ENCODE results near the gene DLEC1. TPM values are rescaled to one million over a fixed set of nuclear protein-coding genes. Genes with fewer than 3 reads are reported as not detected.

The DLEC1 gene
- polyA plus RNA-seq, 2 of the 4 experiments (the other 2 are of a cell fraction): 0.10 TPM; not detected in 1

DNA sequence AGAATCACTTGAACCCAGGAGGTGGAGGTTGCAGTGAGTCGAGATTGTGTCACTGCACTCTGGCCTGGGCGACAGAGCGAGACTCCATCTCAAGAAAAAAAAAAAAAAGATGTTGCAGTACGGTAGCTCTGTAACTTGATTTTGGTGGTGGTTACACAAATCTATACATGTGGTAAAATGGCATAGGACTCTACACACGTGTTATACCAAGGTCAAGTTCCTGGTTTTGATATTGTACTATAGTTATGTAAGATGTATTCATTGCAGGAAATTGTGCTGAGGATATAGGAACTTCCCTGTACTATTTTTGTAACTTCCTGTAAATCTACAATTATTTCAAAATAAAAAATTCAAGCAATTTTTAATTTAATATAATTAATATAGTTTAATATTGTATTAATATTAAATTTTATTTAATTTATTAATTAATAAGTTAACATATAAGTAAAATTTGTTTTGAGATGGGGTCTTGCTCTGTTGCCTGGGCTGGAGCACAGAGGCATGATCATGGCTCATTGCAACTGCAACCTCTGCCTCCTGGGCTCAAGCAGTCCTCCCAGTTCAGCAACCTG, 109.4 kb downstream of the DLEC1 start (continued):
- TF ChIP-seq JUN (IDR thresholded peaks at IDR 0.05): no peak
- no peak for TF ChIP-seq CBX8 (IDR thresholded peaks at IDR 0.05)
- TF ChIP-seq, protein P1, sequence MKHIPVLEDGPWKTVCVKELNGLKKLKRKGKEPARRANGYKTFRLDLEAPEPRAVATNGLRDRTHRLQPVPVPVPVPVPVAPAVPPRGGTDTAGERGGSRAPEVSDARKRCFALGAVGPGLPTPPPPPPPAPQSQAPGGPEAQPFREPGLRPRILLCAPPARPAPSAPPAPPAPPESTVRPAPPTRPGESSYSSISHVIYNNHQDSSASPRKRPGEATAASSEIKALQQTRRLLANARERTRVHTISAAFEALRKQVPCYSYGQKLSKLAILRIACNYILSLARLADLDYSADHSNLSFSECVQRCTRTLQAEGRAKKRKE (CRISPR knock-in tag; IDR thresholded peaks at IDR 0.05; ENCODE audit: low read depth): no peak
- TF ChIP-seq POLR2AphosphoS2 (conservative IDR thresholded peaks at IDR 0.05; ENCODE audit: low read length): no peak
- TF ChIP-seq HOXB13 (CRISPR knock-in tag; IDR thresholded peaks at IDR 0.05; ENCODE audit: low read depth): no peak
- TF ChIP-seq BHLHE40 (IDR thresholded peaks at IDR 0.05; ENCODE audit: low read depth, low read length): no peak
- no peak for TF ChIP-seq MAFK (IDR thresholded peaks at IDR 0.05; ENCODE audit: partially characterized antibody)
- no peak for TF ChIP-seq JUNB (IDR thresholded peaks at IDR 0.05)

DNA sequence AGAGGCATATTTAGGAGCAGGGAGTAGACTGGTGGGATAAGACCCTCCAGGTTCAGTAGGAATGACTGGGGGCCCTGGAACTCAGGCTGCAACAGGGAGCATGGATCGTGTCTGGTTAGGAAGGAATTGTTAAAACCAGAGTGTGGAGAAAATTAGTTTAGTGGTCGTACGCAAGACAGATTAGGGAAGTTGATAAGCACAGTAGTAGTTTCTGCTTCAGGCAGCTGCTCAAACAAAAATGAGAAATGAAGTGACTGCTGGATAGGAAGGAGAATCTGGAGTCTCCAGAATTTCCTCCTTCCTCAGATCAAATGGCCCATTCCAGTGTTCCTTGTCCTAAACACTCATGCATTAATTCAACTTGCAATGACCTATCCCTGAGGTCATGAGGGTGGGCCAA, 110.7 kb downstream of the DLEC1 start:
- DNase-seq (ENCODE audit: low read depth in 1 of 2, low spot score in 1 of 2): no peak
- peaks cover 17% of the 10 kb centered on the region for H3K9me3 ChIP-seq
- ATAC-seq: no peak
- H3K4me3 ChIP-seq: no peak overlapping the region
- no peak overlapping the region for H3K4me2 ChIP-seq
- no peak overlapping the region for H3K27ac ChIP-seq
- no peak for FAIRE-seq
- TF ChIP-seq POLR2A (IDR thresholded peaks at IDR 0.05; ENCODE audit: low read length) (no peak), FOSB (CRISPR knock-in tag; IDR thresholded peaks at IDR 0.05) (no peak), TFCP2L1 (CRISPR knock-in tag; IDR thresholded peaks at IDR 0.05) (no peak), HEYL (CRISPR knock-in tag; IDR thresholded peaks at IDR 0.05) (no peak), RARB (CRISPR knock-in tag; IDR thresholded peaks at IDR 0.05) (no peak), NFE2L2 (conservative IDR thresholded peaks at IDR 0.05; ENCODE audit: low read length) (no peak), RFX5 (IDR thresholded peaks at IDR 0.05) (no peak), PHF8 (IDR thresholded peaks at IDR 0.05; ENCODE audit: borderline replicate concordance, low read depth) (no peak), NR3C1 (IDR thresholded peaks at IDR 0.05) (no peak), TP53 (CRISPR knock-in tag; IDR thresholded peaks at IDR 0.05) (no peak), CEBPB (IDR thresholded peaks at IDR 0.05) (no peak), NPAS2 (CRISPR knock-in tag; IDR thresholded peaks at IDR 0.05; ENCODE audit: borderline replicate concordance) (no peak), EHMT2 (IDR thresholded peaks at IDR 0.05; ENCODE audit: low read depth) (no peak), CHD2 (IDR thresholded peaks at IDR 0.05; ENCODE audit: low read length, partially characterized antibody) (no peak), RAD21 (conservative IDR thresholded peaks at IDR 0.05 in 1 of 2, IDR thresholded peaks at IDR 0.05 in 1 of 2) (no peak), FOSL2 (IDR thresholded peaks at IDR 0.05) (no peak), FOSL2 (CRISPR knock-in tag; IDR thresholded peaks at IDR 0.05) (no peak)
- TF ChIP-seq, protein P1 (CRISPR knock-in tag; IDR thresholded peaks at IDR 0.05; ENCODE audit: low read depth): no peak
- TF ChIP-seq, protein P2, sequence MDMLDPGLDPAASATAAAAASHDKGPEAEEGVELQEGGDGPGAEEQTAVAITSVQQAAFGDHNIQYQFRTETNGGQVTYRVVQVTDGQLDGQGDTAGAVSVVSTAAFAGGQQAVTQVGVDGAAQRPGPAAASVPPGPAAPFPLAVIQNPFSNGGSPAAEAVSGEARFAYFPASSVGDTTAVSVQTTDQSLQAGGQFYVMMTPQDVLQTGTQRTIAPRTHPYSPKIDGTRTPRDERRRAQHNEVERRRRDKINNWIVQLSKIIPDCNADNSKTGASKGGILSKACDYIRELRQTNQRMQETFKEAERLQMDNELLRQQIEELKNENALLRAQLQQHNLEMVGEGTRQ (IDR thresholded peaks at IDR 0.05): no peak
- TF ChIP-seq, protein P3, sequence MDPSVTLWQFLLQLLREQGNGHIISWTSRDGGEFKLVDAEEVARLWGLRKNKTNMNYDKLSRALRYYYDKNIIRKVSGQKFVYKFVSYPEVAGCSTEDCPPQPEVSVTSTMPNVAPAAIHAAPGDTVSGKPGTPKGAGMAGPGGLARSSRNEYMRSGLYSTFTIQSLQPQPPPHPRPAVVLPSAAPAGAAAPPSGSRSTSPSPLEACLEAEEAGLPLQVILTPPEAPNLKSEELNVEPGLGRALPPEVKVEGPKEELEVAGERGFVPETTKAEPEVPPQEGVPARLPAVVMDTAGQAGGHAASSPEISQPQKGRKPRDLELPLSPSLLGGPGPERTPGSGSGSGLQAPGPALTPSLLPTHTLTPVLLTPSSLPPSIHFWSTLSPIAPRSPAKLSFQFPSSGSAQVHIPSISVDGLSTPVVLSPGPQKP (IDR thresholded peaks at IDR 0.05; ENCODE audit: low read depth, low read length): no peak
- 83% methylated on average over 3 of the region's 3 CpGs for WGBS (ENCODE audit: missing lambda C conversion rate)
- no peaks in the 10 kb centered on the region for H3K4me1 ChIP-seq
- POLR2A ChIA-PET: interaction anchor here (1.1 kb wide), 1 partner anchor 12 kb away, joined by 4 read pairs; the partner anchor contains the start of gene ACAA1
- CTCF ChIA-PET: no interaction called here

Data from A549 (cell line).